GM18870 (cell line): Measurements from ENCODE around the gene TIMM44.

Source experiments
- ATAC-seq: cut with Tn5 transposase; IDR thresholded peaks from one replicate; pipeline ENCODE4 v1.9.1; 2021; ENCODE audit warnings: moderate library complexity; ENCODE audit not compliant: unreplicated experiment

TIMM44 gene

GRCh38 chr19:7877249-7877836 lies 66.1 kb downstream of the TIMM44 start:
- no peak for ATAC-seq
